Measurements from ENCODE around the gene UGCG. TPM values are rescaled to one million over a fixed set of nuclear protein-coding genes. Genes with fewer than 3 reads are reported as not detected.
A peak's percentile ranks its signal among the peaks of the same experiment; 100 is the strongest.

Gene UGCG
- total RNA-seq, 4 donors from 2014 or later = 3.8 to 62.6 (median 29.9) TPM

DNA sequence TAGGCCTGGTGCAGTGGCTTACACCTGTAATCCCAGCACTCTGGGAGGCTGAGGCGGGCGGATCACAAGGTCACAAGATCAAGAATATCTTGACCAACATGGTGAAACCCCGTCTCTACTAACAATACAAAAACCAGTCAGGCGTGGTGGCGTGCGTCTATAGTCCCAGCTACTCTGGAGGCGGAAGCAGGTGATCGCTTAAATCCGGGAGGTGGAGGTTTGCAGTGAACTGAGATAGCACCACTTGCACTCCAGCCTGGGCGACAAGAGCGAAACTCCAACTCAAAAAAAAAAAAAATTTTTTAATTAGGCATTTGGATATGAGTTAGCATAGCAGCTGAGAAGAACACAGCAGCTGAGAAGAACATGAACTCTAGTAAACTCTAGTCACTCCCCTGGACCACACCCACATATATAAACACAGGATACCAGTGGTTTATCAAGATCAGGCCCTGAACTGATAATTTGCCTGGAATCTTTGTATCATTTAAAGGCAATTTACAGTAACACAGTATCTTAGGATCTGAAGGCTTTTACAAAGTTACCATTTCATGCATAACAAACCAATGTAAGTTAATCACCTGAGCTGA is 4.6 kb upstream of the UGCG start:
- peak; percentile 80 for DNase-seq
- 55% methylated on average over 11 of the region's 11 CpGs; no CpG with 5 or more reads in 1 of the 2 donors for WGBS, 2 donors (ENCODE audit: low coverage in 1 of 2)
- H3K27ac ChIP-seq = peak overlapping the region; percentile 73 to 79 (median 77)

DNA sequence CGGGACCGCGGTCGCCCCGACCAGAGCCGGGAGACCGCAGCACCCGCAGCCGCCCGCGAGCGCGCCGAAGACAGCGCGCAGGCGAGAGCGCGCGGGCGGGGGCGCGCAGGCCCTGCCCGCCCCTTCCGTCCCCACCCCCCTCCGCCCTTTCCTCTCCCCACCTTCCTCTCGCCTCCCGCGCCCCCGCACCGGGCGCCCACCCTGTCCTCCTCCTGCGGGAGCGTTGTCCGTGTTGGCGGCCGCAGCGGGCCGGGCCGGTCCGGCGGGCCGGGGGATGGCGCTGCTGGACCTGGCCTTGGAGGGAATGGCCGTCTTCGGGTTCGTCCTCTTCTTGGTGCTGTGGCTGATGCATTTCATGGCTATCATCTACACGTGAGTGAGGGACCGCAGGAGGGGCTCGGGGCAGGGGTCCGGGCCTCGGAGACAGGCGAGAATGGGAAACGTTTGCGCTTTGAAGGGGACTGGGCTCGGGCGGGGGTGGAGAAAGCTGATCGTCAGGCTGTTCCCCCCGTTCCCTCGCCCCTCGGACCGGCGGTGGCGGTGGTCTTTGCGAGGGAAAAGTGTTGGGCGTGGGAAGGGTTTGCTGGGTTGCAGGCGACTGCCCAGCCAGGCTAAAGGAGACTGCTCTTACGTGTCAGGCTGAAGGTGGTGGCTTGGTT is 457 bp downstream of the UGCG start:
- WGBS, 2 donors (ENCODE audit: low coverage in 1 of 2) = 6% methylated on average over 54 of the region's 68 CpGs; no CpG with 5 or more reads in 1 of the 2 donors
- H3K4me1 ChIP-seq = peaks cover 16 to 57% (median 49%) of the 10 kb centered on the region in 4 donors
- peak; percentile 62 for DNase-seq
- TF ChIP-seq EP300 (IDR thresholded peaks at IDR 0.05; ENCODE audit: low read depth) (no peak), POLR2AphosphoS5 (IDR thresholded peaks at IDR 0.05) (peak in 2 of 3 donors; percentile 2 to 8), POLR2A (IDR thresholded peaks at IDR 0.05) (no peak)
- TF ChIP-seq, protein P1, sequence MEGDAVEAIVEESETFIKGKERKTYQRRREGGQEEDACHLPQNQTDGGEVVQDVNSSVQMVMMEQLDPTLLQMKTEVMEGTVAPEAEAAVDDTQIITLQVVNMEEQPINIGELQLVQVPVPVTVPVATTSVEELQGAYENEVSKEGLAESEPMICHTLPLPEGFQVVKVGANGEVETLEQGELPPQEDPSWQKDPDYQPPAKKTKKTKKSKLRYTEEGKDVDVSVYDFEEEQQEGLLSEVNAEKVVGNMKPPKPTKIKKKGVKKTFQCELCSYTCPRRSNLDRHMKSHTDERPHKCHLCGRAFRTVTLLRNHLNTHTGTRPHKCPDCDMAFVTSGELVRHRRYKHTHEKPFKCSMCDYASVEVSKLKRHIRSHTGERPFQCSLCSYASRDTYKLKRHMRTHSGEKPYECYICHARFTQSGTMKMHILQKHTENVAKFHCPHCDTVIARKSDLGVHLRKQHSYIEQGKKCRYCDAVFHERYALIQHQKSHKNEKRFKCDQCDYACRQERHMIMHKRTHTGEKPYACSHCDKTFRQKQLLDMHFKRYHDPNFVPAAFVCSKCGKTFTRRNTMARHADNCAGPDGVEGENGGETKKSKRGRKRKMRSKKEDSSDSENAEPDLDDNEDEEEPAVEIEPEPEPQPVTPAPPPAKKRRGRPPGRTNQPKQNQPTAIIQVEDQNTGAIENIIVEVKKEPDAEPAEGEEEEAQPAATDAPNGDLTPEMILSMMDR (IDR thresholded peaks at IDR 0.05) = peak in 1 of 5 experiments; percentile 9
- in situ Hi-C loops (cut with MboI; ENCODE audit: low pct_ligation_motif_present in 1 of 4, low pct_unique_long_range_greater_than_20kb in 1 of 4, low sequenced_read_pairs in 3 of 4) (loop anchor here in 1 of 4 donors (25.0 kb wide), 2 partner anchors 165 to 465 kb away; no protein-coding TSS in a partner anchor), intact Hi-C loops (cut with DNase I; ENCODE audit: low total_unique reads) (loop anchor here (2.0 to 5.0 kb wide), 2 partner anchors 175 to 854 kb away; partner anchors contain the start of gene SNX30)
- no peaks in the 10 kb centered on the region for H3K36me3 ChIP-seq
- no peaks in the 10 kb centered on the region for H3K27me3 ChIP-seq
- H3K9me3 ChIP-seq = no peaks in the 10 kb centered on the region
- peak overlapping the region; percentile 93 to 98 (median 96) for H3K27ac ChIP-seq
- peak overlapping the region; percentile 74 to 89 (median 82) for H3K4me3 ChIP-seq

More for the DNA sequence above, 4.6 kb upstream of the UGCG start:
- peaks cover 0 to 27% (median 19%) of the 10 kb centered on the region in 4 donors for H3K4me1 ChIP-seq
- no peaks in the 10 kb centered on the region for H3K27me3 ChIP-seq
- TF ChIP-seq POLR2AphosphoS5 (IDR thresholded peaks at IDR 0.05) (peak in 2 of 3 donors; percentile 31 to 49), POLR2A (IDR thresholded peaks at IDR 0.05) (peak; percentile 30)
- TF ChIP-seq, protein P1 (IDR thresholded peaks at IDR 0.05) = no peak
- in situ Hi-C loops (cut with MboI; ENCODE audit: low pct_ligation_motif_present in 1 of 4, low pct_unique_long_range_greater_than_20kb in 1 of 4, low sequenced_read_pairs in 3 of 4) = loop anchor here in 1 of 4 donors (25.0 kb wide), 2 partner anchors 170 to 470 kb away; no protein-coding TSS in a partner anchor
- H3K9me3 ChIP-seq = no peaks in the 10 kb centered on the region
- intact Hi-C loops (cut with DNase I; ENCODE audit: low total_unique reads) = no loop called here
- no peak overlapping the region for H3K4me3 ChIP-seq
- H3K36me3 ChIP-seq = no peaks in the 10 kb centered on the region

DNA sequence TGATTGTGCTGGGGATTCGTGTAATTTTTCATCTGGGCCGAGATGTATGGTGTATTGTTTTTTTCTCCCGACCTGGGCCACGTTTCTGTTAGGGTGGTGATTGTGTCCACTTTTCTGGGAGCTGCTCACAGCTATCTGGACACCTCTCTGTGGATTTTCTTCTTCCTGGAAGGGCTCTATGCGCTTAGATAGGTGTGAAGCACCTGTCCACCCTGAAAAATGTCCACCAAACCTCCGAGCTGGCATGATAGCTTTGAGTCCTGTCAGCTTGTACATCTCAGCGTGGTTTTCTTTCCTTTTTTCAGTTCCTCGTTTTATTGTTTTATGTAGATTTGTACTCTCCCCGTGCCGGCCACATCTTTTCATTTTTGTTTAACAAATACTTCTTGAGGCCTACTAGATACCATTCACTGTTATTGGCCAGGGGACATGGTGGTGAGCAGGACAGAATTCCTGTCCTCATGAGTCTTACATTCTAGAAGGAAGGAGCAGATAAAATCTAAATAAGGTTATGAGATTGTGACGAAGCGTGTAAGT is 1.1 kb downstream of the UGCG start:
- WGBS, 2 donors (ENCODE audit: low coverage in 1 of 2) = 7% methylated on average over 11 to 12 of the region's 12 CpGs
- no peaks in the 10 kb centered on the region for H3K27me3 ChIP-seq
- no peaks in the 10 kb centered on the region for H3K9me3 ChIP-seq
- peak overlapping the region; percentile 93 to 98 (median 96) for H3K27ac ChIP-seq
- H3K4me3 ChIP-seq = peak overlapping the region; percentile 74 to 89 (median 82)
- no peaks in the 10 kb centered on the region for H3K36me3 ChIP-seq
- TF ChIP-seq POLR2A (IDR thresholded peaks at IDR 0.05) = no peak
- peak in 2 of 3 donors; percentile 38 to 70 for TF ChIP-seq POLR2AphosphoS5 (IDR thresholded peaks at IDR 0.05)
- peak; percentile 48 for DNase-seq
- in situ Hi-C loops (cut with MboI; ENCODE audit: low pct_ligation_motif_present in 1 of 4, low pct_unique_long_range_greater_than_20kb in 1 of 4, low sequenced_read_pairs in 3 of 4) = loop anchor here in 1 of 4 donors (25.0 kb wide), 2 partner anchors 165 to 465 kb away; no protein-coding TSS in a partner anchor
- H3K4me1 ChIP-seq = peaks cover 16 to 57% (median 48%) of the 10 kb centered on the region in 4 donors
- intact Hi-C loops (cut with DNase I; ENCODE audit: low total_unique reads) = loop anchor here (2.0 to 5.0 kb wide), 2 partner anchors 175 to 853 kb away; partner anchors contain the start of gene SNX30

DNA sequence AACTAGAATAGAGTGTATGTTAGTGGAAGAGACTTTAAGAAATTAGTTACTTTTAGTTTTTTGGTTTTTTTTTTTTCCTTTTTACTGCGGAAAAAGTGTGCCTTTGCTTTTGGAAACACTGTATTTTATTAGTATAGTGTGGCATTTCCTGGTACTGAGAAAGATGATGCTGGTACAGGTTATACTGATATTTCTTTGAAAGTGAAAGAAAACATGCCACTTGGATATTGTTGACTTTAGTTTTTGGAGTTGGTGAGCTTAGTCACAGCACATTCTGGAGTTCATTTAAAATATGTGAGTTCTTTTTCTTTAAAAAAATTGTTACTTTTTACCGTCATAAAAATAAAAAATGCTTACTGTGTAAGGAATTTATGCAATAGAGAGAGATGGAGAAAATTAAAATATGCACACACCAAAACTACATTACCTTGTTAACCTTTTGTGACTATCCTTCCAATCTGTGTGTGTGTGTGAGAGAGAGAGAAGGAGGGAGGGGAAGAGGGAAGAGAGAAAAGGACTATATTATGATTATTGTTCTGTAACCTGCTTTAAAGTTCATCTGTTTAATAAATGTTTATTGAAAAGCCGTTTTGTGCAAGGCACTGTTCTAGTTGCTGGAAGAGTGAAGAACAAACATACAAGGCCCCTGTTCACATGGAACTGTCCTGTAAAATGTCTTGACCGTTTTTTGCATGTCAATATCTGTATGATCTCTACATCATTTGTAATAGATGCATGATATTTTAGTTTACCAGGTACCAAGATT is 1.9 kb downstream of the UGCG start:
- TF ChIP-seq EP300 (IDR thresholded peaks at IDR 0.05; ENCODE audit: low read depth) (no peak), POLR2A (IDR thresholded peaks at IDR 0.05) (no peak), POLR2AphosphoS5 (IDR thresholded peaks at IDR 0.05) (no peak)
- TF ChIP-seq, protein P1 (IDR thresholded peaks at IDR 0.05) = no peak
- 15 to 17% methylated on average over 4 of the region's 4 CpGs for WGBS, 2 donors (ENCODE audit: low coverage in 1 of 2)
- Histone ChIP-seq H3K27ac (peak overlapping the region; percentile 93 to 98 (median 96)), H3K36me3 (no peaks in the 10 kb centered on the region), H3K4me3 (peak overlapping the region; percentile 74 to 89 (median 82)), H3K4me1 (peaks cover 16 to 62% (median 52%) of the 10 kb centered on the region in 4 donors), H3K27me3 (no peaks in the 10 kb centered on the region), H3K9me3 (no peaks in the 10 kb centered on the region)
- in situ Hi-C loops (cut with MboI; ENCODE audit: low pct_ligation_motif_present in 1 of 4, low pct_unique_long_range_greater_than_20kb in 1 of 4, low sequenced_read_pairs in 3 of 4) = loop anchor here in 1 of 4 donors (25.0 kb wide), 2 partner anchors 164 to 464 kb away; no protein-coding TSS in a partner anchor
- no peak for DNase-seq
- intact Hi-C loops (cut with DNase I; ENCODE audit: low total_unique reads) = loop anchor here (5.0 kb wide), 1 partner anchor 174 kb away; no protein-coding TSS in a partner anchor

Data from transverse colon (tissue), 4 donors.